T-helper 2 cell treated with Interferon-gamma antibody and Interleukin-4, amounts not matched to agents 100 ng/mL and 5 ng/mL, for 36 hours (primary cell): Measurements from ENCODE around the gene CNOT6L. TPM values are rescaled to one million over a fixed set of nuclear protein-coding genes. Genes with fewer than 3 reads are reported as not detected.

Source experiments
- intact Hi-C: fragments of 100-400 bp; cut with micrococcal nuclease; formaldehyde crosslinking; loops from one replicate; pipeline ENCODE4 v1.15.1; 2023
- total RNA-seq: library from RNA; stranded (reverse); gene quantifications from 2 replicates; pipeline ENCODE4 v1.2.3, GENCODE V29; 2022

CNOT6L gene
- 73.3 and 73.5 TPM in 2 replicates for total RNA-seq

DNA sequence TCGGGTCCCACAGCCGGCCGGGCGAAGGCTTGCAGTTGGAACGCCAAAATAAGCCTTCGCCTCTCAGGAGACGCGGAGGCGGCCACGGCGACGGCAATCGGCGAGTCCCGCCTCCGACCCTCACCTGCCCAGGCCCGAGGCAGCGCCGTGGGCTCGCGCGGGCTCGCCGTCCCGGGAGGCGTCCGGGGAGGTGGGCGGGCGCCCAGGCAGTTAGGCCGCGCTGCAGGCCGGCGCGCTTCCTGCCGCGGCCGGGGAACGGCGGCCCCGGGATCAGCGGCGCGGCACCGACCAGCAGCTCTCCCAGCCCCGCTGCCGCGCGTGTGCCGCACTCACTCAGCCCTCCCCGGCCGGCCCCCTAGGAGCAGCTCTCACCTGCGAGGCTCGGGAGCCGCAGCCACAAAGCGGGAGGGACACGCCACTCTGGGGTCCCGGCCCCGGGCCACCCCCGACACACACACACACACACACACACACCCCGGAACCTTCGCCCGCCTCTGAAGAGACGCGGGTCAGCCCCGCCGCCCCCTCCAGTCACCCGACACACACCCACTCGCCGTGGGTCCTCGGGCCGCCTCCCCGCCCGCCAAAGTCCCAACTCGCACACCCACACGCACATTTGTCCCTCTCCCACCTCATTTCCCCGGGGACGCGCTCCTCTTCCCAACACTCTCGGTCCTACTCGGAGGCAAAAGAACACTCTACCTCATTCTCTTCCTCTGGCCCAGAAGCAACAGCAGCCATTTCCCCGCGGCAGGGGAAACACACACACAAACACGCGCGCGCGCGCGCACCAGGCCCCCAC, at the start of gene CNOT6L:
Gene CNOT6L, minus strand, starts transcription at position 767 of the 802 bp plus-strand sequence. Its CDS starts 60 bp downstream, at position 707.
- intact Hi-C loops: no loop called here

DNA sequence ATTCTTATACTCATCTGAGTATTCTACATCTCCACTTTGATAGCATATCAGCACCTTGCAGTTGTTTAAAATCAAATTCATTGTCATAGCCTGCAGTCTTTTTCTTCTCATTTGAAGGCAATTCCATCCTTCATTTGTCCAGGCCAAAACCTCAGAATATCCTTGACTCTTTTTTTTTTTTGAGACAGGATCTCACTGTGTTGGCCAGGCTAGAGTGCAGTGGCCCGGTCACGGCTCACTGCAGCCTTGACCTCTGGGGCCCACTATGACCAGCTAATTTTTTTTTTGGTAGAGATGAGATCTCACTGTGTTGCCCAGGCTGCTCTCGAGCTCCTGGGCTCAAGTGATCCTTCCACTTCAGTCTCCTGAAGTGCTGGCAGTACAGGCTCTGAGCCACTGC, 46.1 kb upstream of the CNOT6L start:
- intact Hi-C loops: no loop called here

DNA sequence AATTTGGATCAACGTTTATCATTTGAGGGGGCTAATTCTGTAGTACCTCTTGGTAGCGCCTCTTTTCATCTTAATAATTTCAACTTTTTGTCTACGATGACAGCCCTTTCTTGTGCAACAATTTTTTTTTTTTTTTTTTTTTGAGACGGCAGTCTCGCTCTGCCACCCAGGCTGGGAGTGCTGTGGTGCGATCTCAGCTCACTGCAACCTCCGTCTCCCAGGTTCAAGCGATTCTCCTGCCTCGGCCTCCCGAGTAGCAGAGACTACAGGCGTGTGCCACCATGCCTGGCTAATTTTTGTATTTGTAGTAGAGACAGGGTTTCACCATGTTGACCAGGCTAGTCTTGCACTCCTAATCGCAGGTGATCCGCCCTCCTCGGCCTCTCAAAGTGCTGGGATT, 44.2 kb upstream of the CNOT6L start:
- intact Hi-C loops: loop anchor here (2.0 to 5.0 kb wide), 4 partner anchors 61 to 914 kb away; partner anchors contain the start of gene BMP2K

DNA sequence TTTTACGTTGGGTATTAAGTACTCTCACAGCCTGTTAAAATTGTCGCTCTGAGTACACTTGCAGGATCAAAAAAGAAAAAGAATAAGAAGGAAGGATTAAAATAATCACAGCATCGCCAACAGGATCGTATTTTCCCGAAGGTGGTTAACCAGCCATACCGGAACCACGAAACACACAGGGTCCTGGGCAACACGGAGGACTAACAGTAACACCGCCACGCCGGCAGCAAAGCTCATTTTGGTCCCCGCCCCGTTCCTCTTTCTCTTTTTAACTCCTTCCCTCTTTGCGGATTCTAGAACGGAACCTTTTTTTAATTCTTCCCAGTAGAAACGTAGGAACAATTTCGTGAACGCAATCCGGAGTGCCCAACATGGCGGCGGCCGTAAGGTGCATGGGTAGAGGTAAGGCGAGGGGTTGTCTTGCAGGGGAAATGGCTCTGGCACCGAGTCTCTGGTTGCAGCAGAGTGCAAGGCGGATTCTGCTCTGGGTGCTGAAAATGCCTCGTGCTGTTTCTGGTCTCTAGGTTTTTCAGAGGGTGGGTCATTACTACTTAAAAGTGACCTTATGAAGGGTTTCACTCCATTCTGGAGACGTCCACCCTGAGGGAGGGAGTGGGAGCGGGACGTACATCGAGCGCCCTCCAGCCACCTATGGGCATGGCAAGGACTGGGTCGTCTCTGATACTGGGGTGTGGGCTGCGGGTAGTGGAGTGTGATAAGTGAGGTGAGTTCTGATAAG, 43.5 kb upstream of the CNOT6L start, which contains the start of gene MRPL1:
Gene MRPL1, plus strand, starts transcription at position 353 of the 739 bp plus-strand sequence. Its CDS starts 19 bp downstream, at position 372.
- intact Hi-C loops: loop anchor here (1.0 to 5.0 kb wide), 7 partner anchors 8 to 915 kb away; partner anchors contain the start of gene BMP2K

DNA sequence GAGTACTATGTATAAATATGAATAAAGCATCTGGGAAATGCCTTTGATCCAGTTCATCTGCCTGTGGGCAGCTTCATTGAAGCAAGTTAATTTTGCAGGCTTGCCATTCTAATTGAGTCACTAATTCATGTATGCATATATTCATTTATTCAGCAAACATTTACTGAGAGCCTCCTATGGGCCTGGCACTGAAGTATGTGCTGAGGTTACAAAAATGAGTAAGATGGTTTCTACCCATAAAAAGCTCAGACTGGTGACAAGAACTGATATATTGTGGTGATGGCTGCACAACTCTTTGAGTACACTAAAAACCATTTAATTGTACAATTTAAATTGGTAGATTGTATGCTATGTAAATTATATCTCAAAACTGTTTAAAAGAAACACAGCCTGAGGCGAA, 42.3 kb upstream of the CNOT6L start:
- intact Hi-C loops: loop anchor here (5.0 kb wide), 3 partner anchors 59 to 916 kb away; partner anchors contain the start of gene BMP2K

DNA sequence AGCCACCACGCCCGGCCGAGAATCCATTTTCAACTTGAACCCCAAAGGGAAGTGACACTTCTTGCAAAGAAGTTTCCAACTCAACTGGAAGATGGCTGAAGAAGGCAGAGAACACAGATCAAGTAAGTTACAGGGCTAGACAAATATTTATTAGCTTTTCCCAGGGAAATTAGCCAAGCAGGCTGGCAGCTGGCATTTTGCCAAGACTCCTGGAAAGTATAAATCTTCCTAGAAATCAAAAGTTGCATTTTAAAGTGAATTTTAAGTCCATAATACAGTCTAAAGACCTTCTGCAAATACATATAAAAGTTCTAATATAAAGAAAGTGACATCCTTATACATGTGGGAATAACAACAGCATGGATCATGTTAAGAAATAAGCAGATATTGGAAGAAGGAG, 40.1 kb upstream of the CNOT6L start:
- intact Hi-C loops: no loop called here

DNA sequence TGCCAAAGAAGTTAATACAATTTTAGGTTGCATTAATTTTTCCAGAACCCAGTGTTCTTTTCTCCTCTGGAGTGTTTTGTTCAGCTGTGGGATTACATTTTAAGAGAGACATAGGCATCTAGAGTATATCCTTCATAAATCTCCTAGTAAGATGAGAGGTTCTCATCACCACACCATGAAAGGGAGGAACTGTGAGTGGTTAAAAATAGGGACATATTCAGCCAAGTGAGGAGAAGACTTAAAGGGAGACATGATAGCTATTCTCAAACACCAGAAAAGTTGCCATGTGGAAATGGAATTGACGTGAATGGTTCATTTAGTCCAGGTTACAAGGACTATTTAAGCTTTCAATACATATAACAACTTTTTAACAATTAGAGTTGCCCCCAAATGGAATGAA, 37.0 kb upstream of the CNOT6L start:
- intact Hi-C loops: no loop called here

DNA sequence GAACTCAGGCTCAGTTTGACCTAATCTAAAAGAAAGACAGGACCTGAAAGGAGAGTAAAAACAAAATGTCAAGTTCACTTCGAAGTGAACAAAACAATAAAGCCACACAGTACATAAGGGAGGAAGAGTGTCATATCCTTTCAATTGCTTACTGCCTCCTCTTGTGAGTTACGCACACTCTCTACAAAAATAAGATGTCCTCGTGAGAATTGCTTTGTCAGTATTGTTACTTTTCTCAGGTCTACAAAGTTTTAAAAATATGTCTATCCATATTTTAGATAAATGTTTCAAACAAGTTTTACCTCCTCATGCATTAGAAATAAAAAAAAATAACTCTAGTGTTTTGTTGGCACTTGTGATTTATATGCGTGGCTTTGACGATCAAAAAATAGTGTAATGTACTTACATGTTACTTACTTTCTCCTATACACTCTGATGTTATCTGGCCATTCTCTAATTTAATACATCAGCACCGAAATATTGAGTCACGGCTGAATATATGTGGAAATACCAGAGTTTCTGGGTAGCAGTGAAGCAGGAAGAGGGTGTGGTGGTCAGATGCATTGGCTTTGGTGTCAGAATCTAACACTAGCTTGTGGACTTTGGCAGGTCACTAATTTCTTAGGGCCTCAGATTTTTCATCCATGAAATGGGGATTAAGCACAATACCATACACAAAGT, 35.4 kb upstream of the CNOT6L start:
- intact Hi-C loops: loop anchor here (1.0 to 2.0 kb wide), 2 partner anchors 8 to 778 kb away; partner anchors contain the start of gene MRPL1

DNA sequence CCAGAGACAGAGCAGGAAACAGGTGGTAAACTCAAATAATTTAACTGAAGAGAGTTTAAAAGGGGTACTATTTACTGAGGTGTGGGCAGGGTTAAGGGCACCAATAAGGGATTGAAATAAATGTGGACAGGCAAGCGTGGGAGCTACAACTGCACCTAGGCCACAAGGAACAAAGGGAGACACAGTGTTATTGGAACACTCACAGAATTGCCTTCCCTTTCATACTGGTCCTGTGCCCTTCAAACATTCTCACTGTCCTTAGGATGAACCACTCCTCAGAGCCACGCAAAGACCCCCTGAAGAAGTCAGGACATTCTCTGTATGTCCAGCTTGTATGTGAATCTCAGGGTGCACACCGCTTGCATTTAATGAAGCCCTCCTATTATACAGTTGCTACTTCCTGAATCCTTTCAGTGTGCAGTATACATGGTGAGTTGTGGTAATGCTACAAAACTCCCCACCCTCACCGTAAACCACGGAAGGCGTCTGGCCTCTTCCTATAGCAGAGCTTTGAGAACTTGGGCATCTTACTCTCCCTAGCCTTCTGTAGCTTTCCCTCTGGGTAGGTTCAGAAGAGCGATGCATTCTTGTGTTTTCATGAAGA, 33.8 kb upstream of the CNOT6L start:
- intact Hi-C loops: loop anchor here (1.0 to 2.0 kb wide), 2 partner anchors 14 to 33 kb away; no protein-coding TSS in a partner anchor

DNA sequence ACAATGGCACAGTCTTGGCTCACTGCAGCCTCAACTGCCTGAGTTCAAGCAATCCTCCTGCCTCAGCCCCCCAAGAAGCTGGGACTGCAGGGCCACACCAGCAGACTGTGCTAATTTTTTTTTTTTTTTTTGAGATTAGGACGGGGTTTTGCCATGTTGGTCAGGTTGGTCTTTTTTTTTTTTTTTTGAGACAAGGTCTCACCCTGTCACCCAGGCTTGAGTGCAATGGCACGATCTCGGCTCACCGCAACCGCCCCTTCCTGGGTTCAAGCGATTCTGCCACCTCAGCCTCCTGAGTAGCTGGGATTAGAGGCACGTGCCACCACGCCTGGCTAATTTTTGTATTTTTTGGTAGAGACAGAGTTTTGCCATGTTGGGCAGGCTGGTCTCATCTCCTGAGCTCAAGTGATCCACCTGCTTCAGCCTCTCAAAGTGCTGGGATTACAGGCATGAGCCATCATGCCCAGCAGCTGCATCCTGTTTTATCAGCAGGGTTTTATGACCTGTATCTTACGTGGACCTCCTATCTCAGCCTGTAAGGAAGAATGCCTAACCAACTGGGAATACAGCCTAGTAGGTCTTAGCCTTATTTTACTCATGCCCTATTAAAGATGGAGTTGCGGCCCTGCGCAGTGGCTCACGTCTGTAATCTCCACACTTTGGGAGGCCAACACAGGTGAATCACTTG, 30.3 kb upstream of the CNOT6L start:
- intact Hi-C loops: no loop called here

DNA sequence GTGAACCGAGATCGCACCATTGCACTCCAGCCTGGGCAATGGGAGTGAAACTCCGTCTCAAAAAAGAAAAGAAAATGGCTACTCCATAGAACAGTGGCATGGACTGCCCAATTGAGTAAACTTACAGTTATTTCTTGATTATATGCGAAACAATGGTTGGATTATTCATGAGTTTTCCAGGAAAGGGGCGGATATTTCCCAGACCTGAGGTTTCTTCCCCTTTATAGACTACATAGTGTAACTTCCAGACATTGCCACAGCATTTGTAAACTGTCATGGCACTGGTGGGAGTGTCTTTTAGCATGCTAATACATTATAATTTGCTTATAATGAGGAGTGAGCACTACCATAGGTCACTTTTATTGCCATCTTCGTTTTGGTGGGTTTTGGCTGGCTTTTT, 29.3 kb upstream of the CNOT6L start:
- intact Hi-C loops: no loop called here

DNA sequence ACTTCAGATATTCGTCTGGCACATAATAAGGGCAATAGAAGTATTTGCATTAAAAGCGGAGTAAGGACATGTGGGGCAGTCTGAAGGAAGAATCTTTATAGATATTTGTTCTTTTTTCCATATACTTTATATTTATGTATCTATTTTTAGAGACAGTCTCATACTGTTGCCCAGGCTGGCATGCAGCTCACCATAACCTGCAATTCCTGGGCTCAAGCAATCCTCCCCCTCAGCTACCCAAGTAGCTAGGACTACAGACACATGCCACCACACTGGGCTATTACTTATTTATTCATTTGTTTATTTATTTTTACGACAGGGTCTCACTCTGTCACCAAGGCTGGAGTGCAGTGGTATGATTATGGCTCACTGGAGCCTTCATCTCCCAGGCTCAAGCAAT, 26.8 kb upstream of the CNOT6L start:
- intact Hi-C loops: no loop called here

DNA sequence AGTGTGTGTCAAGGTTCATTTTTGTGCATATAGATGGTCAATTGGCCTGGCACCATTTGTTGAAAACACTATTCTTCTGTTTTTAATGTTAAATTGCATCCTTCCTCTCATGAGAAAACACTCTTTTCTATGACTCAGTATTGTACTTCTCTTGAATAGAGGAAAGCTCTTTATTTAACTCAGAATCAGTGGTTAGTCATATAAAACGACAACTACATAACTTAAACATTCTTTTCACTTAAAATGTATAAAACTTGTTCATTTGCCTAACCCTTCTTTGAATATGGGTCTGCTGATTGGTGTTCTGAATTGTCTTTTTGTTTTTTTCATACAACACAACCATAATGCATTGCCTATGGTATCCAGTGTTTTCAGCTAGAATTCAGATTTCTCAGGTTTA, 26.2 kb upstream of the CNOT6L start:
- intact Hi-C loops: no loop called here

DNA sequence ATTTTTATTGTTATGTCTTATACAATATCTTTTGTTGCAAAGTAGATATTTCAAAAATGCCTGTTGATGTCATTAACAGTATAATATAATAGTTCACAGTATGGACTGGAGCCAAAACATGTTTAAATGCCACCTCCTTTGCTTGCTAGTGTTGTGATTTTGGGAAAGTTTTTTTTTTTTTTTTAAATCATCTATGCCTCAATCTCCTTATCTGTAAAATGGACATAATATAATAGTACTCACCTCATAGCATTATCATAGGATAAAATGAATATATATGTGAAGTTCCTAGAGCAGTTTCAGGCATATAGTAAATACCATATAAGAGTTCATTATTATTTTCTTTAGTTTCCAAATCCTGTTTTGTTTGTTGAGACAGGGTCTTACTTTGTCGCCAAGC, 25.2 kb upstream of the CNOT6L start:
- intact Hi-C loops: no loop called here

DNA sequence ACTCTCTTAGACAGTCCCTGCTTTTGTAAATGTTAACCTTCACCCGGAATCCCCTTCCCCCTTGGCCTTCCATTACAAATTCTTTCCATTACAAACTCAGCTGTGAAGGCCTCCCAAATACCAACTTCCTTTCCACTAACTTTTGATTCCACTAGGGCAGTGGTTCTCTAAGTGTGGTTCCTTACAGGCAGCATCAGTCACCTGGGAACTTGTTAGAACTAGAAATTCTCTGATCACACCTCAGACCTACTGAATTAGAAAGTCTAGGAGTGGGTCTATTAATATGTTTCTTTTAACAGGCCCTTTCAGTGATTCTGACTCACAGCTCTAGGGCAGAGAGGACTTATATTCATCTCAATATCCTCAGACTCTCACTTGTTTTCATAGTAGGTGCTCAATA, 24.5 kb upstream of the CNOT6L start:
- intact Hi-C loops: no loop called here

DNA sequence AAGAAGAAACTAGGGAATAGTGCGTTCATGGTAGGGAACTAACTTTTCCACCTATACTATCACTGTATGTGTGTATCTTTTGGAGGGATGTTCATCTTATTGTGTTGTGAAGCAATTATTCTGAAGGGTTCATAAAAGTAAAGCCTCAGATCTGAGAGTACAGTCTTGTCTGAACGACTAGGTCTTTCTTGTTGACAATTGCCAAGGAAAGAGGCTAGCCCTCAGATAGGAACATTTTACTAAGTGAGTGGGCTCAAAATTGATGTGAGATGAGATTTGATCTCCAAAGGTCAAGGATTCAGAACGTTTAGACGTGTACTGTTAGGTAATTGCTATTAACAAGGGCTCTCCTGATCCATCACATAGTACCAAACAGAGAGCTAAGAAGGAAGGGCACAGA, 15.2 kb upstream of the CNOT6L start:
- intact Hi-C loops: no loop called here

DNA sequence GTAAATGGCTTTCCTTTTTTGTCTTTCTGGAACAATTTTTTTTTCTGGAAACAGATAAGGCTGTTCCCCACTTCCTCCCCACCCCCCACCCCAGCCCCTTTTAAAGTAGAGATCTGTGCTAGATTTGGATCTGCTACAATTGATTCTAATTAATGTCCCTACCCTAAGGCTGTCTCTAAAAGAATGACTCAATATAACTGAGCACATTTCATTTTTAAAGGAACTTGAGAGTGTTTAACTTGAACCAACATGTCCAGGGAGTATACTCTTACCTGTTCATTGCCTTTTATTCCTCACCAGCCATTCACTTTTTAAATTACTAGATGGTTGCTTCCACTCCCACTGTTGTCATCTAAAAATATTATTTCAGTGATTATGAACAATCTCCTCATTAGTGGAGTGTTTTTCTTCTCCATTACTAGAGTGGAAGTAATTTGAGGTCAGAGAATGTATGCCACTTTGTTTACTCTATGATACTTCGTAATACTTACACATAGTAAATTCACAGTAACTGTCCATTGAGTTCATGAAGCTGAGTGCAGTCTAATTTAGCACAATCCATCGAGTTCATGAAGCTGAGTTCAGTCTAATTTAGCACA, 14.1 kb upstream of the CNOT6L start:
- intact Hi-C loops: no loop called here

DNA sequence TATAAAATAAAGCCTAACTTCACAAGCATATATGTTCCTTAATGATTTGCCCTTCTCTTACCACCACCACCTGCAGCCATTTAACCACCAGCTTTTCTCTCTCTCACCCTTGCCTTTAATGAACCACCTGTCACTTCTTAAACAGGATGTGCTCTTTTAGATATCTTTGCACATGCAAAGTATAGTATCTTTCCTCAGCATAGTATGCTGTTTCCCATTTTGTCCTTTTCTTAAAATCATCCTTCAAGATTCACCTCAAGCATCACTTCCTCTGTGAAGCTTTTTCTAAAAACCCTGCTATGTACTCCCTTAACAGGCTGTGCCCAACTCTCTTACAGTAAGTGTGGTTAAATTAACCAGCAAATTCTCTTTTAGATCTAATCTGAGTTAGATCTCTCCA, 8.2 kb upstream of the CNOT6L start:
- intact Hi-C loops: no loop called here

DNA sequence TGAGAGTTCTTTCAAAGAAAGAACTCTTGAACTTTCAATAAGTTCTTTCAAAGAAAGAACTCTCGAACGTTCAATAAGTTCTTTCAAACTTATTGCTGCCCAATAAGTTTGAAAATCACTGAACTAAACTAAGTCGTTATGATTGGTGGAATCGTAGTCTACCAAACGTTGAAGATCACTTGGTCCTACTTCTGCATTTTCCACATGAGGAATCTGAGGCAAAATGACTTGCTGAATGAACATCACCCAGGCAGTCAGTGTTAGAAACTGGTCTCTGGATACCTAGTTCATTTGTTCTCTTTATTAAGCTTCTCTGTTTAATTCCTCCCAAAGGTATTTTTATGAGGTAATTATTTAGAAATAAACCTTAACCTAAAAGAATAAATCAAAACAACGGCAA, 7.1 kb upstream of the CNOT6L start:
- intact Hi-C loops: no loop called here

DNA sequence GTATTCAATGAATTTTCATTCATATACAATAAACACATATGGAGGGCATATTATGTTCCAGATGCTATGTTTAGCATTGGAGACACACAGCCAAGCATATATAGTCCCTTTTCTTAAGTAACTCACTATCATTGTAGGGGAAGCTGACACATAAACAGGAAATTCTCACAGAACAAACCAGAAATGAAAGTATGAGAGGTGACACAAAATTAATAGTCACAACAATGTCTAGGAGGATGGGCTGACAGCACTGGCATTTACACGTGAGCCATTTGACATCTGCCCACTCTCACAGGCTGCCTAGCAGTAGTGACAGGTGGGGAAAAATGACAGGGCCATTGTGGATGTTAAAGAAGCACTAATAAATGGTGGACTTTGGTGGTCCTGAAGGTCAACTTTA, 2.6 kb upstream of the CNOT6L start:
- intact Hi-C loops: loop anchor here (2.0 kb wide), 2 partner anchors 87 to 665 kb away; partner anchors contain the start of gene CCNG2
